Transverse colon (tissue), 4 donors: ENCODE results near the gene ATP6V1F.

Source experiments
- EP300 ChIP-seq: sonication (generic); formaldehyde crosslinking; IDR thresholded peaks from one replicate; pipeline ENCODE4 v1.6.1; 2017; ENCODE audit warnings: antibody characterized with exemption, low read depth
- POLR2A ChIP-seq: fragments of 450-650 bp; IDR thresholded peaks from one replicate; pipeline ENCODE4 v1.6.1; 2016; ENCODE audit warnings: antibody characterized with exemption, mild to moderate bottlenecking, moderate library complexity
- POLR2AphosphoS5 ChIP-seq, 3 donors: sonication (generic); formaldehyde crosslinking; IDR thresholded peaks; one replicate each; pipeline ENCODE4 v1.6.1; 2016; ENCODE audit warnings: antibody characterized with exemption in 3 of 3
- TF ChIP-seq, protein P1 (sequence below), 5 experiments: fragments of 200-600 bp in 3 of 5; fragments of 450-650 bp in 2 of 5; sonication (generic) in 3 of 5; IDR thresholded peaks; 1 replicate in 2 of 5; 2 replicates in 3 of 5; pipeline ENCODE4 v1.5.1; 2016 to 2017; ENCODE audit warnings: antibody characterized with exemption in 5 of 5, inconsistent platforms in 3 of 5, mild to moderate bottlenecking in 2 of 5, moderate library complexity in 1 of 5

DNA sequence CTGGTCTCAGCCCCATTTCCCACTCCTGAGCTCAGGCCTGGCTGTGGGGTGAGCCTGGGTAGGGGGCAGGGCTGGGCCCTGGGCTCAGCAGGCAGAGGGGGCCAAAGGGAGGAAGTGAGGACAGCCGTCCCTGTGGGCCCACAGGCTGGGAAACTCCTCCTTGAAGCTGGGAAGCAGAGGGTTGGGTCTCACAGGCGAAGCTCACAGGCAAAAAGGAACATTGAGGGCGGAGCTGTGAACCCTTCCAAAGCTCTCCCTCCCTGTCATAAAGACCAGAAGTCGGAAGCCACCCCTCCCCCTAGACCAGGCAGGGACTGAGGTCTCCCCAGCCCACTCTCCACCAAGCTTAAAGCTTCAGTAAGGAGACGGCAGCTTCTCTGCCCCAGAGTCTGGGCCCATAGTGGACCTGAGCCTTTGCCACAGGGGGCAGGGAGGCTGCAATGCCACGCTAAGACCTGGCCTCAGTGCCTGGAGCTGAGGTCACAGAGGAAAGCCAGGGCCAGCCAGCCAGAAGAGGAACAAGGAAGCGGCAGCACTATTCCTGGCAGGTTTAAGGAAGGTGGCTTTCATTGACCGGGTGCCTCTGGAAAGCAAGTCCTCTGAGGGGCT is 48.9 kb downstream of the ATP6V1F start:
- TF ChIP-seq, protein P1, sequence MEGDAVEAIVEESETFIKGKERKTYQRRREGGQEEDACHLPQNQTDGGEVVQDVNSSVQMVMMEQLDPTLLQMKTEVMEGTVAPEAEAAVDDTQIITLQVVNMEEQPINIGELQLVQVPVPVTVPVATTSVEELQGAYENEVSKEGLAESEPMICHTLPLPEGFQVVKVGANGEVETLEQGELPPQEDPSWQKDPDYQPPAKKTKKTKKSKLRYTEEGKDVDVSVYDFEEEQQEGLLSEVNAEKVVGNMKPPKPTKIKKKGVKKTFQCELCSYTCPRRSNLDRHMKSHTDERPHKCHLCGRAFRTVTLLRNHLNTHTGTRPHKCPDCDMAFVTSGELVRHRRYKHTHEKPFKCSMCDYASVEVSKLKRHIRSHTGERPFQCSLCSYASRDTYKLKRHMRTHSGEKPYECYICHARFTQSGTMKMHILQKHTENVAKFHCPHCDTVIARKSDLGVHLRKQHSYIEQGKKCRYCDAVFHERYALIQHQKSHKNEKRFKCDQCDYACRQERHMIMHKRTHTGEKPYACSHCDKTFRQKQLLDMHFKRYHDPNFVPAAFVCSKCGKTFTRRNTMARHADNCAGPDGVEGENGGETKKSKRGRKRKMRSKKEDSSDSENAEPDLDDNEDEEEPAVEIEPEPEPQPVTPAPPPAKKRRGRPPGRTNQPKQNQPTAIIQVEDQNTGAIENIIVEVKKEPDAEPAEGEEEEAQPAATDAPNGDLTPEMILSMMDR (IDR thresholded peaks at IDR 0.05) = no peak
- TF ChIP-seq POLR2A (no peak), POLR2AphosphoS5 (IDR thresholded peaks at IDR 0.05) (no peak), EP300 (no peak)
